ENCODE measurements around the gene TENT4A. TPM values are rescaled to one million over a fixed set of nuclear protein-coding genes. Genes with fewer than 3 reads are reported as not detected.
"Not testable (repeated sequence)": the region's sequence is repeated elsewhere in the genome, so short reads cannot be mapped to it uniquely, and the experiment has no call there.

TENT4A gene
- polyA plus RNA-seq (2012; ENCODE audit: insufficient read depth, insufficient read length), result 34.9 TPM

DNA sequence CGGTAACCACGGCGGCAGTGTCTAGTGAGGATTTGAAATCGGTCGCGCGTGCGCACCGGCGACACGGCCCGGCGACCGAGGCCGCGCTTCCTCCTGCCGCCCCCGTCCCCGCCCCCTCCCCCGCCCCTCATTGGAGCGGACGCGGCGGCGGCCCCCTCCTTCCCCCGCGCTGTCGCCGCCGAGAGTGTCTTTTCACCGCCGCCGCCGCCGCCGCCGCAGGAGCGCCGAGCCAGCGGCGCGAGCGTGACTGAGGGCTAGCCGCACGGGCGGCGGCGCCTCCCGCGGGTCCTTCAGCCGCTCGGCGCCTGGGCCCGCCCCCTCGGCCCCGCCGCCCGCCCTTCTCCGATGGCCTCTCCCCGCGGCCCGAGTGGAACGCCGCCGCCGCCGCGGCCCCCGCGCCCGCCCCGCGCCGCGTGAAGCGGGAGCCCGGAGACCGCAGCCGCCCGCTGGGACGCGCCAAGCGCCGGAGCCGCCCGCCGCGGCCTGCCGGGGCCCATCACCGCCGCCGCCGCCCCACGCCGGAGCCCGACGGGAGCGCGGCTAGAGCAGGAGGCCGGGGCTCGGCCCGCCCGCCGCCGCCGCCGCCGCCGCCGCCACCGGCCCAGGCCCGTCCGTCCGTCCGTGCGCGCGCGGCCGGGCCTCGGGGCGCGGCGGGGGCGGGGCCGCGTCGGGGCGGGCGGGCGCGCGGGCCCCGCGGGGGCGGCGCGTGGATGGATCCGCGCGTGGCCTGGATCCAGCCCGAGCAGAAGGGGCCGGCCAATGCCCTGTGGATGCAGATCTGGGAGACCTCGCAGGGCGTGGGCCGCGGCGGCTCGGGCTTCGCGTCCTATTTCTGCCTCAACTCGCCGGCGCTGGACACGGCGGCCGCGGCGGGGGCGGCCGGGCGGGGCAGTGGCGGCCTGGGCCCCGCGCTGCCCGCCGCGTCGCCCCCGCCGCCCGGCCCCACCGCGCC is at the start of gene TENT4A:
Gene TENT4A (plus strand): TSS at position 159 of the 952 bp plus-strand sequence. CDS start 552 bp downstream, at position 711.
- no peak for DNase-seq (ENCODE audit: low read depth, low spot score)
- peak within 1 kb of the TSS; percentile 72 for H3K4me3 ChIP-seq (ENCODE audit: low read length)

GRCh38 chr5:6666762-6667161 is 46.5 kb upstream of the TENT4A start:
- no peak overlapping the region for H3K4me3 ChIP-seq (ENCODE audit: low read length)
- no peak for DNase-seq (ENCODE audit: low read depth, low spot score)

GRCh38 chr5:6667648-6668047 is 45.6 kb upstream of the TENT4A start:
- H3K4me3 ChIP-seq (ENCODE audit: low read length), result no peak overlapping the region
- no peak for DNase-seq (ENCODE audit: low read depth, low spot score)

GRCh38 chr5:6668717-6669116 is 44.5 kb upstream of the TENT4A start:
- not testable (repeated sequence) for H3K4me3 ChIP-seq (ENCODE audit: low read length); DNase-seq (ENCODE audit: low read depth, low spot score)

GRCh38 chr5:6673031-6673430 is 40.2 kb upstream of the TENT4A start:
- no peak for DNase-seq (ENCODE audit: low read depth, low spot score)
- H3K4me3 ChIP-seq (ENCODE audit: low read length), result no peak overlapping the region

- no peak for DNase-seq (ENCODE audit: low read depth, low spot score)
- no peak overlapping the region for H3K4me3 ChIP-seq (ENCODE audit: low read length)
Observed at GRCh38 chr5:6673963-6674362, 39.3 kb upstream of the TENT4A start.

- no peak for DNase-seq (ENCODE audit: low read depth, low spot score)
- no peak overlapping the region for H3K4me3 ChIP-seq (ENCODE audit: low read length)
Observed at GRCh38 chr5:6674421-6674820, 38.8 kb upstream of the TENT4A start.

DNA sequence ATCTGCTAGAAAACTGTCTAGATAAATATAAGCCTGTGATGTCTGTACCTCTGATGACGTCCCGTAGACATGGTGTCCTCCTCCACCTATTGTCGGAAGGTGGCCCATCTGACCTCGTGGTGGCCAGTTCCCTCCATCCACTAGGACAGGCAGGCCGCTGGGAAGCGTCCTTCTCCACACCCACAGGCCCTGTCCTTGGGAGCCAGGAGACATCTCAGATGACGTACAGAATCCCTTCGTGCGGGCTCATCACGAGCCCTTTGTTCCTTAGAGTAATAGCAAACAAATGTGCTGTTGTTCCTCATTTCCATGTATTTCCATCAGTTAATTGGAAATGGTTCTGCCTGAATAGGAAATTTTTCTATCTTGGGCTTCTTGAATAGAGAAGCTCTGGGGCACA is 38.3 kb upstream of the TENT4A start:
- no peak overlapping the region for H3K4me3 ChIP-seq (ENCODE audit: low read length)
- DNase-seq (ENCODE audit: low read depth, low spot score), result no peak

DNA sequence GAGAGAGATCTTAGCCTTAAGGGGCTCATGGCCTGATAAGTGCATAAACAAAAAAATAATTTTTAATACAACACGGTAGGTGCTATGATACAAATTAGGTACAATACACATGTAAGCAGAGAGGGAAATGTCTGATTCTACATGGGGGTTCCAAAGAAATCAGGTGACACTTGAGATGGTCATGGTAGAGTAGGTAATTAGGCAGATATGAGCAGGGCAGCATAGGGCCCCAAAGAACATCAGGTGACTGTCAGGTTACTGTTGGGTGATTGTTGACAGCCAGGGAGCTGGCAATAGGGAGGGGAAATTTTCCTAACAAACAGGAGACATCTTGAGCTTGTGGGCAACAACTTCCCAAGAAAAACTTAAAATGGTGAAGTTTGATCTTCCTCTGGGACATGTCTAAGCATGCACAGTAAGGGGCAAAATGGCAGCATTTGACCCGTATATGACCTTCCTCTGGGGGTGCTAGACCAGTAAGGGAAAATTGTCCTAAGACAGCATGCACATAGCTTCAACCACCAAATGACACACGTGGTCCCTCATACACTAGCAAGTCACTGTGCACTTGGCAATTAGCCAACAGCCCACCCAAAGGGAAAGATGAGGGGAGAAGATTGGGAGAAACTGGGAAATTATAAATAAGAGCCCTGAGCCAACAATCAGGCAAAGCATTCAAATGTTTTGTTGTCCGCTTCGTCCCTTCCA is 37.3 kb upstream of the TENT4A start:
- DNase-seq (ENCODE audit: low read depth, low spot score), result no peak
- H3K4me3 ChIP-seq (ENCODE audit: low read length), result no peak overlapping the region

- DNase-seq (ENCODE audit: low read depth, low spot score), result no peak
- H3K4me3 ChIP-seq (ENCODE audit: low read length), result no peak overlapping the region
Observed at GRCh38 chr5:6676702-6677101, 36.5 kb upstream of the TENT4A start.

DNA sequence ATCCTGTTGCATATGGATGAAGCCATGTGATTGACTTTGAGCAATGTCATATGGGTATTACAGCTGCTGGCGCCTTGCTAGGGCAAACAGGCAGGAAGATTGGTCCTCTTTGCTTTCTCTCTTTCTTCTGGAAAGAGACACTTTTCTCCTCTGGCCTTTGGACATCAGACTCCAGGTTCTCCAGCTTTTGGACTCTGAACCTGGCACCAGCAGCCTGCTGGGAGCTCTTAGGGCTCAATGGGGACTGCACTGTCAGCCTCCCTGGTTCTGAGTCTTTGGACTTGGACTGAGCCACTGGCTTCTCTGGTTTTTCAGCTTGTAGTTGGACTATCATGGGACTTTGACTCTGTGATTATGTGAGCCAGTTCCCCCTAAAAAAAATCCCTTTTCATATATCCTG is 34.8 kb upstream of the TENT4A start:
- DNase-seq (ENCODE audit: low read depth, low spot score), result no peak

GRCh38 chr5:6680922-6681321 is 32.3 kb upstream of the TENT4A start:
- DNase-seq (ENCODE audit: low read depth, low spot score), result no peak
- no peak overlapping the region for H3K4me3 ChIP-seq (ENCODE audit: low read length)

More for the DNA sequence above, 34.8 kb upstream of the TENT4A start:
- no peak overlapping the region for H3K4me3 ChIP-seq (ENCODE audit: low read length)

DNA sequence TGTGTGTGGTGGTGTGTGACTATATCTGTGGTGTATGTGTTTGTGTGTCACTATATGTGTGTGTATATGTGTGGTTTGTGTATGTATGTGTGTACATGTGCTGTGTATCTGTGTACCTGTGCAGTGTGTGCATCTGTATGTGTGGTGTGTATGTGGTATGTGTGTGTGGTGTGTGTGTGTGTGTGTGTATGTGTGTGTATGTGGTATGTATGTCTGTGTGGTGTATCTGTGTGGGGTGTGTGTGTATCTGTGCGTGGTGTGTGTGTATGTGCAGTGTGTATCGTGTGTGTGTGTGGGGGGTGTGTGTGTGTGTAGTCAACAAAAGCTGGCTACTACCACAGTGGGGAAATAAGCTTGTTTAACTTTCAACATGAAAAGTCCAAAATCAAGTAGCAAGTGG is 31.6 kb upstream of the TENT4A start:
- DNase-seq (ENCODE audit: low read depth, low spot score), result no peak
- H3K4me3 ChIP-seq (ENCODE audit: low read length), result no peak overlapping the region

DNA sequence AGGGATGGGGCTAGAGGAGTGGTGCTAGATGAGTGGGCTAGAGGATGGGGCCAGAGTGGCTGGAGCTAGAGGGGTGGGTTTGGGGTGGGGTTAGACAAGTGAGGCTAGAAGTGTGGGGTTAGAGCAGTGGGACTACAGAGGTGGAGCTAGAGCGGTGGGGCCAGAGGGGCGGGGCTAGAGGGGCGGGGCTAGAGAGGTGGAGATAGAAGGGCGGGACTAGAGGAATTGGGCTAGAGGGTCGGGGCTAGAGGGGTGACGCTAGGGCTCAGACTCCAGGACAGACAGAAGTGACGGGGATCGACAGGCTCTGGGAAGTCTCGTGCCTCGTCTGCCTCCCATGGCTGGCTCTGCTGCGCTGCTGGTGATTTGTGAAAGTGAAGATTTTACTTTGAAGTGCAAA is 31.0 kb upstream of the TENT4A start:
- no peak for DNase-seq (ENCODE audit: low read depth, low spot score)
- H3K4me3 ChIP-seq (ENCODE audit: low read length), result no peak overlapping the region

- H3K4me3 ChIP-seq (ENCODE audit: low read length), result no peak overlapping the region
Observed at GRCh38 chr5:6683241-6683640, 30.0 kb upstream of the TENT4A start.

DNA sequence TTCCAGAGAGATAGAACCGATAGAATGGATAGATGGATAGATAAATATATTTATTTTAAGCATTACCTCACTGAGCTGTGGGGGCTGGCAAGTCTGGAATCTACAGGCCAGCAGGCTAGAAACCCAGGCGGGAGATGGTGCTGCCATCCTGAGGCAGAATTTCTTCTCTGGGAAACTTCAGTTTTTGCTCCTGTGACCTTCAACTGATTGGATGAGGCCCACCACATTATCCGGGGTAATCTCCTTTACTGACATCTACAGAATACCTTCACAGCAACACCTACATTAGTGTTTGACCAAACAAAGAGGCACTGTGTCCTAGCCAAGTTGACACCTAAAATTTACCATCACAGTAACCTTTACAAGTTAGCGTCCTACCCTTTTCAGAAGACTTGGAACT is 29.2 kb upstream of the TENT4A start:
- H3K4me3 ChIP-seq (ENCODE audit: low read length), result no peak overlapping the region

More at GRCh38 chr5:6683241-6683640, 30.0 kb upstream of the TENT4A start:
- no peak for DNase-seq (ENCODE audit: low read depth, low spot score)

DNA sequence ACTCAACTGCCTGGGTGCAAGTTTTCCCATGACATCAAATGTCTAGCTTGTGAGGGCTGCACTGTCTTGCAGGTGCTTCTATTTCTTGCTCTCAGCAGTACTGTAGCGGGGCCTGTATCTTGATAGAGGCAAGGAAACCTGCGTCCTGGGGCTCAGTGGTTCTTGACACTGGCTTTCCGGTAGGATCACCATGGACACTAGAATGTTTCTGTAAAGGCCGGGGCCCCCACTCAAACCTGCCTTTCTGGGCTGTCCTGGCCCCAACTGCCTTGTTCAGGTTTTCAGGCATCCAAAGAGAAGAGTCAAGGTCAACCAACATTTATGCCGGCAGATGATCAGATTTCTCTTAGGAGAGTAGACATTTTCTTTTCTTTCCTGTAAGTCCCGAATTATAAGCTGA is 26.7 kb upstream of the TENT4A start:
- no peak for DNase-seq (ENCODE audit: low read depth, low spot score)
- H3K4me3 ChIP-seq (ENCODE audit: low read length), result no peak overlapping the region

More for the DNA sequence above, 29.2 kb upstream of the TENT4A start:
- no peak for DNase-seq (ENCODE audit: low read depth, low spot score)

- H3K4me3 ChIP-seq (ENCODE audit: low read length), result no peak overlapping the region
- no peak for DNase-seq (ENCODE audit: low read depth, low spot score)
Observed at GRCh38 chr5:6686915-6687409, 26.3 kb upstream of the TENT4A start.

DNA sequence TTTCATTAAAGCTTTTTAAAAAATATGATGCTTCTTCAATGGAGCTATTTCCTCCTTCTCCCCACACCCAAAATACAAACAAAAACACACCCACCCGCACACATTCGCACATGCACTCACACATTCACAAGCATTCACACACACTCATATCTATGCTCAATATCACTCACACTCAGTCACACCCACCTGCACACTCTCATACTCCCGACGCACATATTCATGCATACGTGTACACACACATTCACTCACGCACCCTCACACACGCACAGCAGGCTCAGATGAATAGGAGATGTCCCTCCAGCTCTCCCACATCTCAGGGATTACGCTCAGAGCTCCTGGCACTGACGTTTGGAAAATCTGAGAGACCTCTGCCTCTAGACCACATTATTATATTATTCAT is 25.7 kb upstream of the TENT4A start:
- H3K4me3 ChIP-seq (ENCODE audit: low read length), result no peak overlapping the region
- no peak for DNase-seq (ENCODE audit: low read depth, low spot score)

- no peak for DNase-seq (ENCODE audit: low read depth, low spot score)
- H3K4me3 ChIP-seq (ENCODE audit: low read length), result no peak overlapping the region
Observed at GRCh38 chr5:6692906-6693305, 20.3 kb upstream of the TENT4A start.
